GM03348 (cell line): ENCODE results near the gene MMP19.
"Not testable (repeated sequence)": the region's sequence is repeated elsewhere in the genome, so short reads cannot be mapped to it uniquely, and the experiment has no call there.

Experiments used
- DNase-seq: peaks from one replicate; pipeline ENCODE4 v3.0.0; 2012; ENCODE audit warnings: low spot score

Gene MMP19

GRCh38 chr12:55843431-55843830 is 695 bp upstream of the MMP19 start:
- DNase-seq: no peak

- DNase-seq: no peak
Observed at GRCh38 chr12:55840581-55841351, 2.0 kb downstream of the MMP19 start.

- DNase-seq: no peak
Observed at GRCh38 chr12:55839345-55840140, 3.2 kb downstream of the MMP19 start.

- no peak for DNase-seq
Observed at GRCh38 chr12:55838361-55838760, 4.4 kb downstream of the MMP19 start.

GRCh38 chr12:55834400-55834799 is 8.3 kb downstream of the MMP19 start:
- not testable (repeated sequence) for DNase-seq

GRCh38 chr12:55833056-55833455 is 9.7 kb downstream of the MMP19 start:
- DNase-seq: no peak

GRCh38 chr12:55831447-55831815 is 11.3 kb downstream of the MMP19 start:
- no peak for DNase-seq

GRCh38 chr12:55830601-55831446 is 11.9 kb downstream of the MMP19 start:
- peak; percentile 84 for DNase-seq

GRCh38 chr12:55829967-55830600 is 12.7 kb downstream of the MMP19 start:
- peak; percentile 41 for DNase-seq

- no peak for DNase-seq
Observed at GRCh38 chr12:55828357-55828756, 14.4 kb downstream of the MMP19 start.

GRCh38 chr12:55827806-55828205 is 14.9 kb downstream of the MMP19 start:
- no peak for DNase-seq

- DNase-seq: no peak
Observed at GRCh38 chr12:55824726-55825125, 18.0 kb downstream of the MMP19 start.

- no peak for DNase-seq
Observed at GRCh38 chr12:55823419-55823818, 19.3 kb downstream of the MMP19 start.

GRCh38 chr12:55822228-55822627 is 20.5 kb downstream of the MMP19 start:
- DNase-seq: no peak

GRCh38 chr12:55820679-55821078 is 22.1 kb downstream of the MMP19 start:
- DNase-seq: peak; percentile 12

- DNase-seq: peak; percentile 27
Observed at GRCh38 chr12:55818886-55819285, 23.9 kb downstream of the MMP19 start.

- DNase-seq: peak; percentile 84
Observed at GRCh38 chr12:55818140-55818728, 24.5 kb downstream of the MMP19 start.

GRCh38 chr12:55817345-55818139 is 25.2 kb downstream of the MMP19 start, which contains the start of the genes ORMDL2 and SARNP:
Gene ORMDL2 (plus strand): TSS chr12:55818041. CDS start chr12:55819000, 959 bp downstream.
Gene SARNP (minus strand): TSS chr12:55817724. CDS start chr12:55817701, 23 bp downstream.
- peak; percentile 98 for DNase-seq

- peak; percentile 35 for DNase-seq
Observed at GRCh38 chr12:55816881-55817344, 25.8 kb downstream of the MMP19 start.

GRCh38 chr12:55815473-55815872 is 27.3 kb downstream of the MMP19 start:
- DNase-seq: no peak
